ENCODE results near the gene RIN1.
A peak's percentile ranks its signal among the peaks of the same experiment; 100 is the strongest.
"Not testable (repeated sequence)": the region's sequence is repeated elsewhere in the genome, so short reads cannot be mapped to it uniquely, and the experiment has no call there.

Gene RIN1

GRCh38 chr11:66350560-66351235 lies 14.5 kb upstream of the RIN1 start:
- not testable (repeated sequence) for DNase-seq

- DNase-seq = no peak
These were observed 12.8 kb upstream of the RIN1 start for GRCh38 chr11:66349084-66349386.

GRCh38 chr11:66347425-66348276 lies 11.4 kb upstream of the RIN1 start, which contains the start of gene B4GAT1:
B4GAT1 (minus strand) TSS chr11:66347629; CDS start chr11:66347545, 84 bp downstream.
- DNase-seq = peak; percentile 83

- no peak for DNase-seq
These were observed 10.5 kb upstream of the RIN1 start for GRCh38 chr11:66346476-66347424.

GRCh38 chr11:66345316-66345649 lies 9.0 kb upstream of the RIN1 start:
- DNase-seq = no peak

GRCh38 chr11:66344550-66345315 lies 8.5 kb upstream of the RIN1 start, which contains the start of gene BRMS1:
BRMS1 (minus strand) TSS chr11:66345104; CDS start chr11:66342234, 2,870 bp downstream.
- DNase-seq = peak; percentile 95

- peak; percentile 88 for DNase-seq
These were observed 6.9 kb upstream of the RIN1 start for GRCh38 chr11:66343176-66343575.

- no peak for DNase-seq
These were observed 5.4 kb upstream of the RIN1 start for GRCh38 chr11:66341502-66342126.

- DNase-seq = no peak
These were observed 4.6 kb upstream of the RIN1 start for GRCh38 chr11:66340596-66341501.

GRCh38 chr11:66339686-66340483 lies 3.7 kb upstream of the RIN1 start:
- DNase-seq = no peak

GRCh38 chr11:66339162-66339675 lies 3.0 kb upstream of the RIN1 start:
- no peak for DNase-seq

GRCh38 chr11:66338276-66339161 lies 2.3 kb upstream of the RIN1 start:
- DNase-seq = no peak

- DNase-seq = peak; percentile 24
These were observed 1.1 kb upstream of the RIN1 start for GRCh38 chr11:66337103-66337899.

GRCh38 chr11:66335531-66336233 lies 552 bp downstream of the RIN1 start:
- peak; percentile 55 for DNase-seq

GRCh38 chr11:66334605-66335442 lies 1.4 kb downstream of the RIN1 start:
- no peak for DNase-seq

Data from HCEC 1CT (cell line).